HG03025 (cell line): ENCODE results near the gene IFNAR2.
"Not testable (repeated sequence)": the region's sequence is repeated elsewhere in the genome, so short reads cannot be mapped to it uniquely, and the experiment has no call there.

Experiments
- ATAC-seq: cut with Tn5 transposase; IDR thresholded peaks from one replicate; pipeline ENCODE4 v1.9.1; 2021; ENCODE audit warnings: mild to moderate bottlenecking, moderate library complexity; ENCODE audit not compliant: unreplicated experiment, low FRiP score

IFNAR2 gene

DNA sequence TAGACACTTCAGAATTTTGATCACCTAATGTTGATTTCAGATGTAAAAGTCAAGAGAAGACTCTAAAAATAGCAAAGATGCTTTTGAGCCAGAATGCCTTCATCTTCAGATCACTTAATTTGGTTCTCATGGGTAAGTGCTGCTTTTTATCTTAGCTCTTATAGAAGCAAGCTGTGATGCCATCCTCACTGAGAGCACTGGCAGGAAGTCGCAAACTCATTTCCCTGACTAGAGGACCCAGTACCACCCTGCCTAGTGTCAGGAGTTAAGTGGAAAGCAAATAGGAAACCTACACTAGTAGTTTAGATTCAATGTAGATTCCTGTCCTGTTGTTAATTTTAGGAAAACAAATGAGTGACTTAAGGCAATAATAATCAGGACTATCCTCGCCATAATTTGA is 12.1 kb downstream of the IFNAR2 start:
- no peak for ATAC-seq

DNA sequence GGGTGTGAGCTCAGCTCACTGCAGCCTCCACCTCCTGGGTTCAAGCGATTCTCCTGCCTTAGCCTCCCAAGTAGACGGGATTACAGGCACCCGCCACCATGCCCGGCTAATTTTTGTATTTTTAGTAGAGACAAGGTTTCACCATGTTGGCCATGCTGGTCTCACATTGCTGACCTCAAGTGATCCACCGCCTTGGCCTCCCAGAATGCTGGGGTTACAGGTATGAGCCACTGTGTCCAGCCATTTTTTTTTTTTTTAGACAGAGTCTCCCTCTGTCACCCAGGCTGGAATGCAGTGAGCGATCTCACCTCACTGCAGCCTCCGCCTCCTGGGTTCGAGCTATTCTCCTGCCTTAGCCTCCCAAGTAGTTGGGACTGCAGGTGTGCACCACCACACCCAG is 13.1 kb downstream of the IFNAR2 start:
- ATAC-seq, result not testable (repeated sequence)

DNA sequence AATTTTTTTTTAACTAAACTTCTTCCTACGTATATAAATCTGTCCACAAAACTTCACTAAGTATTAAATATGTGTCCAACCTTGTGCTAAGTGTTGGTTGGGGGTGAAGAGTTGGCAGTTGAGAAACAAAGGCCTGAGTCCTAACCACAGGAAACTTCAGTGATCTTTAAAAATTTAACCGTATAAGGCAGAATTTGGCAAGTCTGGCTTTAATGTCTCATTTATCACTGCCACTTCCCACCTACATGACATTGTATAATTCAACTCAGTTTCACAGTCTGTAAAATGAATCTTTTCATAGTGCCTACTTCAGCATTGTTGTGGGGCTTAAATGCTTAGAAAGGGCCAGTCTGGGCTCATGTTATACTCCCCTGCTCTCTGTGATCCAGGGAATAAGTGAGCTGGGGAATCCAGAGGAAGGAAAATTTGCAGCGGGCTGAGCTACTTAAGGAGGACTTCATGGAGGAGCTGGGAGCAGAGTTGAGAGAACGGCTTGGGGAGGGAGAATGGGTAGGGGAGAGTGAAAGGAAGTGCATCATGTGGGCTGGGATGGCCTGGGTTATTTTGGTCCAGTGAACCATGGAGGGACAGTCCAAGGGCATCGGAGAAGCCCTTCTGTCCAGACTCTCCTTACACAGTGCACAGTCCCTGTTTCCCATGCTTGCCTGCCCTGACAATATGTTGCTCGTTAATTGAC is 14.5 kb downstream of the IFNAR2 start:
- no peak for ATAC-seq

DNA sequence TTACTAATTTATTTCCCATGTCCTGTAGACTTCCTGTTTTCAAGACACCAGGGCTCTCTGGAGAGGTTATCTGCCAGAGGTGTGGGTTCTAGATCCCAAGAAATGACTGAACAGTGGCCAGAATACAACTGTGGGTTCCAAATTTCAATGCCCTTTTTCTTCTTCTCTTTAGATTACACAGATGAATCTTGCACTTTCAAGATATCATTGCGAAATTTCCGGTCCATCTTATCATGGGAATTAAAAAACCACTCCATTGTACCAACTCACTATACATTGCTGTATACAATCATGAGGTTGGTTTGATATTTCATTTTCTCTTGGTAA is 15.0 kb downstream of the IFNAR2 start:
- no peak for ATAC-seq

DNA sequence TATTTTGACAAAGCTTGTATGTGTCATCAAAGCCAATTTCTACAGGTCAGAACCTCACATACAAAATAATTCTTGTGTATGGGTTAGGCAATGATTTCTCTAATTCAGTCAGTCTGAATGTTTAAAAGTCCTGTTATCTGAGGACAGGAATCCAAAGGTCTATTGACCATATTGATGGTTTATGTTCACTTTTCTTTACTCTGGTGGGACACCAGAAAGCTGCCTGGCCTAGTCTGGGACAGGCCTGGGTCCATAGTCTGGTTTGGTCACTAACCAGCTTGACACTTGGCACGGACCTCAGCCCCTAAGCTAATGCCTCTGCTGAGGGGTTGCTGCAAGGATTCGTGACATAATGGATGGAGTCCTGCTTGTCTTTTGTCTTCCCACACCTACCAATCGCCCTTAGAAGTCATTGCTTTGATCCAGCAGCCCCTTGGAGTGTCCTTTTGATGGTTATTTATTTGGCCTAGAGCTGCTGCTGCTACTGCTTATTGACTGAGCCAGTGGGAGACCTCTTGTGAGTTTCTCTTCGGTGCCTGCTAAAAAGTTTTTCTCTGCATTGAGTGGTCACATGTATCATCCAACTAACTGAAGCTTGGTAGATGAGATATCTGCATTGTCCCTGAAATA is 15.7 kb downstream of the IFNAR2 start:
- ATAC-seq, result no peak

DNA sequence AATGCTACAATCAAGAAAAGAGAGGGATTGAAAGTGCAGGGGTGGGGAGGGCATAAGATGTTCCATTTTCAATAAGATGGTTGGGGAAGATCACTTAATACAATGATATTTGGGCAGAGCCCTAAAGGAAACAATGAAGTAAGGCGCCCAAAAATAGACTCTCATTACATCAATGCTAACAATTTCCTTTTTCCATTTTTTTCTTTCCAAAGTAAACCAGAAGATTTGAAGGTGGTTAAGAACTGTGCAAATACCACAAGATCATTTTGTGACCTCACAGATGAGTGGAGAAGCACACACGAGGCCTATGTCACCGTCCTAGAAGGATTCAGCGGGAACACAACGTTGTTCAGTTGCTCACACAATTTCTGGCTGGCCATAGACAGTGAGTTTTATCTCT is 16.8 kb downstream of the IFNAR2 start:
- ATAC-seq, result no peak

DNA sequence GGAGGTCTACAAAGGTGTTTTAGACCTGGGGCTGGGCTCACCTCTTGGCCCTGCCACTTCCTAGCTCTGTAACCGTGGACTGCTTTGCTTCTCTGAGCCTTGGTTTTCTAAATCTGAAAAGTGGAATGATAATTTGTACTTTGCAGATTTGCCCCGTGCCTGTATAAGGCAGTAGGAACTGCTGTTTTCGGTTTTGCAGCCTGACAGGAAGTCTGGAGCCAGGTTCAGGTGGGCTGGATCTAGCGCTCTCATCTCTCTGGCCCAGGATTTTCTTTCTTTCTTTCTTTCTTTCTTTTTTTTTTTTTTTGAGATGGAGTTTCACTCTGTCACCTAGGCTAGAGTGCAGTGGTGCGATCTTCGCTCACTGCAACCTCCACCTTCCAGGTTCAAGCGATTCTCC is 17.2 kb downstream of the IFNAR2 start:
- no peak for ATAC-seq

DNA sequence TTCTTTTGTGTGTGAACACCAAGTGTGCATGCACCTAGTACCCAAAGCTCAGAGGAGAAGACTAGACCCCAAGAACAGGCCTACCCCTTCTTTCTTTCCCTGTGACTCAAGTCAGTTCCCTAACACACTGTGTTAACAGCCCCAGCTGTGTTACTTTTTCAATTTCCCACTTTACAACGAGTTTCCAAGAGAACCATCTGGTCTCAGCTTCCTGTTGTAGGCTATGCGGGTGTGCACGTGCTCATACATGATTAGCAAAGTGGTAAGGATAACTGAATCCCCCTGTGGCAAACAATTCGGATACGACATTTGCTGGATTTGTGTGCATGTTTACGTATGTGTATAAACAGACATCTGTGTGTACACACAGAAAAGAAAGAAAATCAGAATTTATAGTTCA is 17.9 kb downstream of the IFNAR2 start:
- no peak for ATAC-seq

DNA sequence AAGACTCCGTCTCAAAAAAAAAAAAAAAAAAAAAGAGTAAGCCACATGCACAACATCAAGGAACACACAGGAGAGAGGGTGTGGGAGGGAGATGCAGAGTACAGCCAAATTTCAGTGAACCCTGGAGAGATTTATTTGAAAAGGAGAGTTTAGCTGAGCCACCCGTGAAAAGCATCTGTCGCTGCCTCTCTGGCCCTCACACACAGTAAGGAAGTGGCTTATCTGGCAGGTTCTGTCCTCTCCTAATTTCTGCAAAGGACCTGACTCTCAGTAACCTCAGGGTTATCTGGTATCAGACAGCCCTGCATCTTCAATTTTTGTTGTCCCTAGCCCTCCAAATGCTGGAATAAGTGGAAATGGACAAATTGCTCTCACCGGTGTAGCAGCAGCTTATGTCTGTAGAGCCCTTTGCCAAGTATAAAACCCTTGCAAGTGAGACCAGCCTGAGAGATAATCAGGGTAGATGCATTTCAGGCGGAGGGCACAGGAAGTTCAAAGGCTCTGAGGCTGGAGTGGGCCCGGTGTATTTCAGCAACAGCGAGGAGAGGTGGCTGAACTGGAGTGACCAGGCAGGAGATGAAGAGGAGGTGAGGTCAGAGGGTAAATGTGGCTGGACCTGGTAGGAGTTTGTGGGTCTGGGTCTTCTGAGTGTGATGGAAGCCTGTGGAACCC is 19.7 kb downstream of the IFNAR2 start:
- ATAC-seq, result no peak

DNA sequence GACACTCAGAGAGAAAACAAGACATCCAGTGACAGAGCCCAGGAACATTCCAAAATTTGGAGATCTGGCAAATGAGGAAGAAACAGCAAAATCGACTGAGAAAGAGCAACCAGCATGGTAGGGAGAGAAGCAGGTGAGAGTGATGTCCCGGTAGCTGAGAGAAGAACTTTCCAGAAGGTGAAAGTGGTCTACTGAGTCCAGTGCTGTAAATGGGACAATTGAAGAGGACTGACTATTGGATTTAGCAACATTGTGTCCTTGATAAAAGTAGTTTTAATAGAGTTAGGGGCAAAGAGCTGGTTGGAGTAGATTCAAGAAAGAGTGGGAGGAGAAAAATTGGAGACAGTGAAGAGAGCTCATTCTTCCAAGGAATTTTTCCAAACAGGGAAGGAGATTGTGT is 21.4 kb downstream of the IFNAR2 start:
- ATAC-seq, result no peak

DNA sequence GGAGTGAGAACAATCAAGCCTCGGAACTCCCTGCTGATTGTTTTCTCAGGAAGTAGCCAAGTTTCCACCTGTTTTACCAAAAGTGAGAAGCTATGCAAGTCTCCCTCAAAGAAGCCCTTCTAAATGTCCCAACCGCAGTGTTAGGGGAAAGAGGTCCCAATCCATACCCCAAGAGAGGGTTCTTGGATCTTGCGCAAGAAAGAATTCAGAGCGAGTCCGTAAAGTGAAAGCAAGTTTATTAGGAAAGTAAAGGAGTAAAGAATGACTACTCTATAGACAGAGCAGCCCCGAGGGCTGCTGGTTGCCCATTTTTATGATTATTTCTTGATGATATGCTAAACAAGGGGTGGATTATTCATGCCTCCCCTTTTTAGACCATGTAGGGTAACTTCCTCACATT is 23.6 kb downstream of the IFNAR2 start:
- ATAC-seq, result not testable (repeated sequence)

DNA sequence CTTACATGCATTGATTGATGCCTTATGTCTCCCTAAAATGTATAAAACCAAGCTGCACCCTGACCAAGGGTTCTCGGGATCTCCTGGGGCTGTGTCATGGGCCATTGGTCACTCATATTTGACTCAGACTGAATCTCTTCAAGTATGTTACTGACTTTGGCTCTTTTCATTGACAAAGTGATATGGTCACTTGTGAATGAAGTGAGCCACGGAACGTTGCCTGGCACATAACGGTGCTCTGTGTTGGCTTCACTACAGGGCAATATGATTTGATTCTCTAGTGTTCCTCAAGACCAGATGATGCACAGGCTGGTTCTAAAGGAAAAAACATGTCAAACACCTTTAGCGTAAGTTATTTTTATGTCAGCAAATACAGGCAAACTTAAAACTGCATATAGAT is 25.0 kb downstream of the IFNAR2 start:
- ATAC-seq, result no peak

DNA sequence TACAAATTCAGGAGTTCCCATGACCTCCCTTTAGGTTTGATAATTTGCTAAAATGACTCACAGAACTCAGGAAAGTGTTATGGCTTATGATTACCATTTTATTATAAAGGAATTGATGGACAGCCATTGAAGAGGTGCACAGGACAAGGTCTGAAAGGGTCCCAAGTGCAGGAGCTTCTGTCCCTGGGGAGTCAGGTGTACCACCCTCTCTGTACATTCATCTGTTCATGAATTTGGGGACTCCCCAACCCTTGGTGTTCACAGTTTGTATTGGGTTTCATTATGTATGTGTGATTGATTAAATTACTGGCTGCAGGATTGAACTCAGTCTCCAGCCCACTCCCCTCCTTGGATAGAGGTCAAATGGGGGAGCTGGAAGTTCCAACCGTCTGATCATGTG is 25.7 kb downstream of the IFNAR2 start:
- no peak for ATAC-seq

DNA sequence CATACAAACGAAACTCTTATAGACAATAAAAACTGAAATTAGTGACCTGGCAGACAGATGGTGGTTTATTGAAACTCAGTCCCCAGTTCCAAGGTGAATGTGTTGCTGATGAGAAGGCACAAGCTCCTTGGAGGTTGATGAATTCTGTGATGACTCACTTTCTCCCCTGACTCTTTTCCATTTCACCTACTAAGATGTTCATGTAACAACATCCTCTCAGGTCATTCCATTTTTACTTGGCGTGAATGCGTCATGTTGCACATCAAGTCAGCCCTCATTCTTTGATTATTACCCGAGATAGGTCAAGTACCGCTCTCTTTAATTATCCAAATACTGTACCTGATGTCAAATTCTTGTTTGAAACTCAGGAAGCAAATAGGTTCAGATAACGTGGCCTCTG is 26.3 kb downstream of the IFNAR2 start:
- ATAC-seq, result no peak

DNA sequence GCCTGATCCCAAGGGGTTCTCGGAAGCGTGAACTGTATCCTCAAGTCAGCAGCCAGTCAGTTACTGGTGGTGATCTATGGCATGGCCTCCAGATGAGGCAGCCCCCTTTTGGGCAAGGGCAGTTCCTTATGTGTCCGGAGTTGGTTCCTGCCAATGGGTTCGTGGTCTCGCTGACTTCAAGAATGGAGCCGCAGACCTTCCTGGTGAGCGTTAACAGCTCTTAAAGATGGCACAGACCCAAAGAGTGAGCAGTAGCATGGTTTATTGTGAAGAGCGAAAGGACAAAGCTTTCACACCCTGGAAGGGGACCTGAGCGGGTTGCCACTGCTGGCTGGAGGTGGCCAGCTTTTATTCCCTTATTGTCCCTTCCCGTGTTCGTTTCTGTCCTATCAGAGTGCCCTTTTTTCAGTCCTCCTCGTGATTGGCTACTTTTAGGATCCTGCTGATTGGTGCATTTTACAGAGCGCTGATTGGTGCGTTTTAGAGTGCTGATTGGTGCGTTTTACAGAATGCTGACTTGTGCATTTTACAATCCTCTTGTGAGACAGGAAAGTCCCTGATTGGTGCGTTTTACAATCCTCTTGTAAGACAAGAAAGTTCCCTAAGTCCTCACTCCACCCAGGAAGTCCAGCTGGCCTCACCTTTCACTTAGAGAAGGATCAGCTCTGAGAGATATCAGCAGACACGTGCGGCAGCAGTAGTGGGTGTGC is 27.5 kb downstream of the IFNAR2 start:
- no peak for ATAC-seq

DNA sequence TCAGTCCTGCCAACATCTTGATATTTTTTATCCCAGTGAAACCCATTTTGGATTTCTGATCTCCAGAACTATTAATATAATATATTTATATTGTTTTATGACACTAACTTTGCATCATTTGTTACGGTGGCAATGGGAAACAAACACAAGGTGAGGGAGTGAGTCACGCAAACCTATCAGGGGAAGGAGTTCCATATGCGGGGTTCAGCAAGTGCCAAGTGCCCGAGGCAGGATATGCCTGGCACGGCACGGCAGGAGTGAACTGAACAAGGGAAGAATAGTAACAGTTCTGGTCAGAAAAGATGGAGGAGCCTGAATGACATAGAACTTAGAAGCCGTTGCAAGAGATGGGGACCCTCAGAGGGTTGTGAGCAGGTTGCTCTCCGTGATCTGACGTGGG is 28.7 kb downstream of the IFNAR2 start:
- ATAC-seq, result no peak

DNA sequence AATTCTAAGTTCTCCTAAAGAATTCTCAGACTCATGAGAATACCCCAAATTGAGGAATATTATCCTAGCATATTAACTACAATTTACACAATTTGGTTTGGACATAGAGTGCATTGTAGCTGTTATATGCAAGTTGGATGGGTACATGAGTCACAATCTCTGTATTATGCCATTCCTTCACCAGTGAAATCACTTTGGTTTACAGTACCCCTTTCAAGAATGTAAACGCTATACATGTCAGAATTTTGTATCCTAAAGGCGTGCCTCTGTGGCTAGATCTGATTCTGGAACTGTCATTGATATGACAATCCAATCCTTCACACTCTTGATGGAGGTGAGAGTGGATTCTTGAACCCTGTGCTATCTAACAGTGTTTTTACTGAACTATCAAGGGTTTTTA is 29.7 kb downstream of the IFNAR2 start:
- no peak for ATAC-seq

DNA sequence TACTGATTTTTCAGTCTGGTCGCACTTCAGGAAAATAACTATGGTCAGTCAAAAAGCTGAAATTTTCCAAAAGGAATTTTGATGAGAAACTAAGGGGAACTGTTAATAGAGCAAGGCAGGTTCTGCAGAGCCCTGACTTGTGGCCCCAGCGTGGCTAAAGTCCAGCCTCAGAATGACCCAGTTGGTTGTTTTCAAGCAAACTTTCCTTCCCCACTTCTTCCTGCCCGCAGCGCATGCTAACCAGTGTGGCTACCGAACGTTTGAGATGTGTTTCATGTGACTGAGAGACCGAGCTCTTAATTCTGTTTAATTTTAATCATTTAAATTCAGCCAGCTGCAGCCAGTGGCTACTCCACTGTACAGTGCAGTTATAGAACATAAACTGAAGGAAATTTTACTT is 30.3 kb downstream of the IFNAR2 start:
- ATAC-seq, result no peak

DNA sequence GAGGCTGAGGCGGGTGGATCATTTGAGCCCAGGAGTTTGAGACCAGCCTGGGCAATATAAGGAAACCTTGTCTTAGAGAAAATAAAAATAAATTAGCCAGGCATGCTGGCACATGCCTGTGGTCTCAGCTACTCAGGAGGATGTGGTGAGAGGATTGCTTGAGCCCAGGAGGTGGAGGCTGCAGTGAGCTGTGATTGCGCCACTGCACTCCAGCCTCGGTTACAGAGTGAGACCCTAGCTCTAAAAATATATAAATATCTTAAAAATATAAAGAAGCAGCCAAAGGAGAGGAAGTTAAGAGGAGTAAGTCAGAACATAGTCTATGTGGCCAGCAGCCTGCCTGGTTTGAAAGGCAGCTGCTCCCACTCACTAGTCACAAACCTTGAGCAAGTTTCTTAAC is 31.9 kb downstream of the IFNAR2 start:
- ATAC-seq, result no peak

DNA sequence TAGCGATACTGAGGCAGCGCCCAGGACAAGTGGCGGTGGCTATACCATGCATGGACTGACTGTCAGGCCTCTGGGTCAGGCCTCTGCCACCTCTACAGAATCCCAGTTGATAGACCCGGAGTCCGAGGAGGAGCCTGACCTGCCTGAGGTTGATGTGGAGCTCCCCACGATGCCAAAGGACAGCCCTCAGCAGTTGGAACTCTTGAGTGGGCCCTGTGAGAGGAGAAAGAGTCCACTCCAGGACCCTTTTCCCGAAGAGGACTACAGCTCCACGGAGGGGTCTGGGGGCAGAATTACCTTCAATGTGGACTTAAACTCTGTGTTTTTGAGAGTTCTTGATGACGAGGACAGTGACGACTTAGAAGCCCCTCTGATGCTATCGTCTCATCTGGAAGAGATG is 33.2 kb downstream of the IFNAR2 start:
- ATAC-seq, result no peak

DNA sequence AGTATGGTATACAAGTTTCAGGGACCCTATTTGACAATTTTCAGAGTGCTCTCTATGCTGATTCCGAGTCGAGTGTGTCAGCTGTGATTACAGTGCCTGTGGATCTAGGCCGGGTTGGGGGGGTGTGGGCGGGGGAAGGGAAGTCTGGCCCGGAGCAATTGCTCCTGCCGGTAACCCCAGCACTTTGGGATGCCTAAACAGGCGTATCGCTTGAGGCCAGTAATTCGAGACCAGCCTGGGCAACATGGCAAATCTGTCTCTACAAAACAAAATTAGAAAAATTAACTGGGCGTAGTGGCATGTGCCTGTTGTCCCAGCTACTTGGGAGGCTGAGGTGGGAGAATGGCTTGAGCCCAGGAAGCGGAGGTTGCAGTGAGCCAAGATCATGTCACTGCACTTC is 34.8 kb downstream of the IFNAR2 start:
- ATAC-seq, result no peak

DNA sequence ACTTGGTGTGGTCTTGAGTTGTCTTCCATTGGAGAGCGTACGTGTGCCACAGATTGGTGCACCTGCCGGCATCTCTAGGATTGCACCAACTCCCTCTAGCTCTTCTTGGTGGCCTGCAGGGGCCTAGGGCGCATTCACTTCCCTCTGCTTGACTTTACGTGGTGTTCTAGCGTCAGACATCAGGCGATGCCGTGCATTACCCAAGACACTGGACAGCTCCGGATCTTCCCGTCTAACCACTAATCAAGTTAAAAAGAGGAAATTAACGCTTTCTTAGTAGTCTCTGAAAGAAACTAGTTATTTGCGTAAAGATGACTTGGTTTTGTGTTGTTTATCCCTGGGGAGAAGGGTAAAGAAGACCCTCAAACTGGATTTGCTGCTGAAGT is 35.9 kb downstream of the IFNAR2 start:
- peak; percentile 22 for ATAC-seq
